ENCODE data around the gene QDPR.
"Not testable (repeated sequence)": the region's sequence is repeated elsewhere in the genome, so short reads cannot be mapped to it uniquely, and the experiment has no call there.

QDPR gene

GRCh38 chr4:17448689-17449088 lies 63.2 kb downstream of the QDPR start:
- no peaks in the 10 kb centered on the region for H4K20me1 ChIP-seq (ENCODE audit: insufficient read depth, low read length)
- H3K79me2 ChIP-seq (ENCODE audit: low read length), result no peaks in the 10 kb centered on the region
- no peaks in the 10 kb centered on the region for H3F3A ChIP-seq (ENCODE audit: insufficient read depth, low read length)
- no peaks in the 10 kb centered on the region for H3K4me1 ChIP-seq (ENCODE audit: low read length)
- no peak overlapping the region for H3K4me2 ChIP-seq (ENCODE audit: low read depth, low read length)
- H2AFZ ChIP-seq (ENCODE audit: low read length), result no peak overlapping the region
- DNase-seq, result peak; percentile 6
- no peaks in the 10 kb centered on the region for H3K36me3 ChIP-seq (replicated peaks; ENCODE audit: insufficient read depth, low read length)
- no peak overlapping the region for H3K27ac ChIP-seq (ENCODE audit: low read length)
- no peak for TF ChIP-seq EZH2phosphoT487 (IDR thresholded peaks at IDR 0.05; ENCODE audit: low read length)
- TF ChIP-seq, protein P1, sequence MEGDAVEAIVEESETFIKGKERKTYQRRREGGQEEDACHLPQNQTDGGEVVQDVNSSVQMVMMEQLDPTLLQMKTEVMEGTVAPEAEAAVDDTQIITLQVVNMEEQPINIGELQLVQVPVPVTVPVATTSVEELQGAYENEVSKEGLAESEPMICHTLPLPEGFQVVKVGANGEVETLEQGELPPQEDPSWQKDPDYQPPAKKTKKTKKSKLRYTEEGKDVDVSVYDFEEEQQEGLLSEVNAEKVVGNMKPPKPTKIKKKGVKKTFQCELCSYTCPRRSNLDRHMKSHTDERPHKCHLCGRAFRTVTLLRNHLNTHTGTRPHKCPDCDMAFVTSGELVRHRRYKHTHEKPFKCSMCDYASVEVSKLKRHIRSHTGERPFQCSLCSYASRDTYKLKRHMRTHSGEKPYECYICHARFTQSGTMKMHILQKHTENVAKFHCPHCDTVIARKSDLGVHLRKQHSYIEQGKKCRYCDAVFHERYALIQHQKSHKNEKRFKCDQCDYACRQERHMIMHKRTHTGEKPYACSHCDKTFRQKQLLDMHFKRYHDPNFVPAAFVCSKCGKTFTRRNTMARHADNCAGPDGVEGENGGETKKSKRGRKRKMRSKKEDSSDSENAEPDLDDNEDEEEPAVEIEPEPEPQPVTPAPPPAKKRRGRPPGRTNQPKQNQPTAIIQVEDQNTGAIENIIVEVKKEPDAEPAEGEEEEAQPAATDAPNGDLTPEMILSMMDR (IDR thresholded peaks at IDR 0.05; ENCODE audit: low read length), result no peak
- no peak for TF ChIP-seq EZH2 (optimal IDR thresholded peaks at IDR 0.05; ENCODE audit: low read depth, low read length)
- H3K9me2 ChIP-seq (replicated peaks; ENCODE audit: insufficient read depth, low read length), result no peaks in the 10 kb centered on the region
- H3K4me3 ChIP-seq (ENCODE audit: low read length), result no peak overlapping the region
- no peaks in the 10 kb centered on the region for H3K27me3 ChIP-seq (replicated peaks; ENCODE audit: insufficient read depth, low read length)
- no peak overlapping the region for H3K9ac ChIP-seq (ENCODE audit: low read length)
- H3K9me3 ChIP-seq (replicated peaks; ENCODE audit: insufficient read depth, low read length), result no peaks in the 10 kb centered on the region

- Histone ChIP-seq H4K20me1 (ENCODE audit: insufficient read depth, low read length) (no peaks in the 10 kb centered on the region), H3F3A (ENCODE audit: insufficient read depth, low read length) (no peaks in the 10 kb centered on the region), H3K4me3 (ENCODE audit: low read length) (no peak overlapping the region), H3K9me3 (replicated peaks; ENCODE audit: insufficient read depth, low read length) (no peaks in the 10 kb centered on the region), H3K79me2 (ENCODE audit: low read length) (no peaks in the 10 kb centered on the region), H3K36me3 (replicated peaks; ENCODE audit: insufficient read depth, low read length) (no peaks in the 10 kb centered on the region), H2AFZ (ENCODE audit: low read length) (no peak overlapping the region), H3K27ac (ENCODE audit: low read length) (no peak overlapping the region), H3K4me1 (ENCODE audit: low read length) (no peaks in the 10 kb centered on the region), H3K4me2 (ENCODE audit: low read depth, low read length) (no peak overlapping the region), H3K9ac (ENCODE audit: low read length) (no peak overlapping the region), H3K9me2 (replicated peaks; ENCODE audit: insufficient read depth, low read length) (no peaks in the 10 kb centered on the region), H3K27me3 (replicated peaks; ENCODE audit: insufficient read depth, low read length) (no peaks in the 10 kb centered on the region)
- DNase-seq, result peak; percentile 76
- TF ChIP-seq EZH2phosphoT487 (IDR thresholded peaks at IDR 0.05; ENCODE audit: low read length), result no peak
- TF ChIP-seq, protein P1 (IDR thresholded peaks at IDR 0.05; ENCODE audit: low read length), result peak; percentile 80
- no peak for TF ChIP-seq EZH2 (optimal IDR thresholded peaks at IDR 0.05; ENCODE audit: low read depth, low read length)
Measured at GRCh38 chr4:17447675-17448298, 64.1 kb downstream of the QDPR start.

- Histone ChIP-seq H2AFZ (ENCODE audit: low read length) (no peak overlapping the region), H3K4me2 (ENCODE audit: low read depth, low read length) (no peak overlapping the region), H3K79me2 (ENCODE audit: low read length) (no peaks in the 10 kb centered on the region), H4K20me1 (ENCODE audit: insufficient read depth, low read length) (no peaks in the 10 kb centered on the region), H3K36me3 (replicated peaks; ENCODE audit: insufficient read depth, low read length) (no peaks in the 10 kb centered on the region), H3K9ac (ENCODE audit: low read length) (no peak overlapping the region), H3K27ac (ENCODE audit: low read length) (no peak overlapping the region), H3K9me3 (replicated peaks; ENCODE audit: insufficient read depth, low read length) (no peaks in the 10 kb centered on the region), H3K9me2 (replicated peaks; ENCODE audit: insufficient read depth, low read length) (no peaks in the 10 kb centered on the region), H3K4me1 (ENCODE audit: low read length) (no peaks in the 10 kb centered on the region), H3K4me3 (ENCODE audit: low read length) (no peak overlapping the region), H3F3A (ENCODE audit: insufficient read depth, low read length) (no peaks in the 10 kb centered on the region), H3K27me3 (replicated peaks; ENCODE audit: insufficient read depth, low read length) (no peaks in the 10 kb centered on the region)
- no peak for DNase-seq
- TF ChIP-seq EZH2 (optimal IDR thresholded peaks at IDR 0.05; ENCODE audit: low read depth, low read length) (no peak), EZH2phosphoT487 (IDR thresholded peaks at IDR 0.05; ENCODE audit: low read length) (no peak)
- TF ChIP-seq, protein P1 (IDR thresholded peaks at IDR 0.05; ENCODE audit: low read length), result no peak
Measured at GRCh38 chr4:17447056-17447455, 64.8 kb downstream of the QDPR start.

- not testable (repeated sequence) for DNase-seq; H3K4me3 ChIP-seq (ENCODE audit: low read length); H2AFZ ChIP-seq (ENCODE audit: low read length); H3K79me2 ChIP-seq (ENCODE audit: low read length); H3K27me3 ChIP-seq (replicated peaks; ENCODE audit: insufficient read depth, low read length); H4K20me1 ChIP-seq (ENCODE audit: insufficient read depth, low read length); H3K36me3 ChIP-seq (replicated peaks; ENCODE audit: insufficient read depth, low read length); H3K9ac ChIP-seq (ENCODE audit: low read length); H3K9me3 ChIP-seq (replicated peaks; ENCODE audit: insufficient read depth, low read length); H3K4me2 ChIP-seq (ENCODE audit: low read depth, low read length); H3K9me2 ChIP-seq (replicated peaks; ENCODE audit: insufficient read depth, low read length); H3K27ac ChIP-seq (ENCODE audit: low read length); H3K4me1 ChIP-seq (ENCODE audit: low read length); H3F3A ChIP-seq (ENCODE audit: insufficient read depth, low read length)
Measured at GRCh38 chr4:17442477-17442876, 69.4 kb downstream of the QDPR start.

All from MM.1S (cell line).